GM19397 (cell line): ENCODE measurements around the gene RASGRF2.

Experiments used
- ATAC-seq: cut with Tn5 transposase; IDR thresholded peaks from one replicate; pipeline ENCODE4 v1.9.1; 2021; ENCODE audit warnings: mild to moderate bottlenecking, moderate library complexity; ENCODE audit not compliant: unreplicated experiment

Gene RASGRF2

DNA sequence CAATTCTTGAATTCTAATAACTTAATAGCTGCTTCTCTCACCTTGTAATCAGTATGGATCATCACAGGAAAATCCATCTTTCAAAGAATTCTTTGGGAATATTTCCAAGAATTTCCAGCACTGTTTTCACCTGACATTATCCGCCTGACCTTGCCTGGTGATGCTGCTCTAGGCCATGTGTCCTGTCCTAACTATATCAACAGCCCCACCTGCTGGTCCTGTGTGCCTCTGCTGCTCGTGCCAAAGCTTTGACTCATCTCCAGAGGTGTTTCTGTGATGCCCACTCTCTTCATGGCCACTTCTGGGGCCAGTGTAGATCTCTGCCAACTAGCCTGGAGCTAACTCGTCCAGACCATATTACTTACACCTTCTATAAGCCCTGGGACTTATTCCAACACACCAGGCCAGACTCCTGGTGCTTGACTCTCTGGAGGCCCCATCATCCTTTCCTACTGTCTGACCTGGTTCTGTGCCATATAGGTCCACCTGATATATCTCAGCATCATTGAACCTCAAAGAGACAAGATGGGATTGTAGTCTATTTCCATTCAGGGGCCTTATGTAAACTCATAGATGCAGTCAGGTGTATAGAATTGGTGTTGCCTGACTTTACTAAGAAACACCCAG is 205.4 kb downstream of the RASGRF2 start:
- ATAC-seq, result no peak

DNA sequence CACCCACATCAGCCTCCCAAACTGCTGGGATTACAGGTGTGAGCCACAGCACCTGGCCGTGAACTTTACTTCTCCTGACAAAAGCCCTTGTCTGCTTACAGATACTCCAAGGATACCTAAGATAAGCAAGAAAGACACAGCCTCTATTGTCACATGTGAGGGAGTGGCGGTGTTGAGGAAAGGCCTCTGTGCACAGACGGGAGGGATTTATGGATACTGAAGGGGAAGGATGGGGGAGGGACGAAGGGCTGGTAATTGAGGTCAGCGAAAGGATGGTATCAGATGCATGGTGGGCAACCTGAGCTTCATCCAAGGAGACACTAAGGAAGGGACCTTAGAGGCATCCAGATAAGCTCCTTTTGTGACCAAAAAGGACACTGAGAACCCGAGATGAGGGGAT is 206.3 kb downstream of the RASGRF2 start:
- no peak for ATAC-seq

DNA sequence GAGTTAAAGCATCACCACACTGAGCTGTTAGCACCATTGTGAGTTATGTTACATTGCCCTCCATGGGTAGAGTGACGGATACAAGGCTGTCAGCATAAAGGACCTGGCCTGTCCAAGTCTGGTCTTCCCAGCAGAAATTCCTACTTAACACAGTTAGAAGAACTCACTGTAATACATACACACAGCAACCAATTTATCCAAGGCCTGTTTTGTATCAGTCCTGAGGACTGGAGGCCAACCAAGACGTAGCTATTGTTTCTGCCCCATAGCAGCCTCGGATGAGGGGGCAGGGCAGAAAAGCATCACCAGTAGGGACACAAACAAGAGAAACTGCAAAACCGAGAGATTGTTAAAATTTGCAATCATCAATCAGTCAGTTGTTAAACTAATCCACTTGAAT is 206.9 kb downstream of the RASGRF2 start:
- ATAC-seq, result no peak

DNA sequence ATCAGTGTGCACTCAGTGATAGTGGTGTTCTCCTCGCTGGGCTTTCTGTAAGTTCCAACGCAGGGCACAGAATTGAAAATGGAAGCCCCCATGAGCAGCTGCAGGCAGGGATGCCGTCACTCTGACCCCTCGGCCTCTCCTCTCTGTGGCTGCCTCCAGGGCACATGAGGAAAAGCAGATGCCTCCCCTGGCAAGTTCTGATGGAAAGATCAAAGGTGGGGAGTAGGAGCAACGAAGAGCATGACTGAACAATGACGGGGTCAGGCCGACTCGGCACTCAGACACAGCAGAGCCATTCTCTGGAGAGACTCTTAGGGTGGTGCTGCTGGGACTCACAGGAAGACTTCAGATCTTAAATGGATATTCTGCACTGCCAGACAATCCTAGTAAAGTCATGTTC is 207.4 kb downstream of the RASGRF2 start:
- no peak for ATAC-seq

DNA sequence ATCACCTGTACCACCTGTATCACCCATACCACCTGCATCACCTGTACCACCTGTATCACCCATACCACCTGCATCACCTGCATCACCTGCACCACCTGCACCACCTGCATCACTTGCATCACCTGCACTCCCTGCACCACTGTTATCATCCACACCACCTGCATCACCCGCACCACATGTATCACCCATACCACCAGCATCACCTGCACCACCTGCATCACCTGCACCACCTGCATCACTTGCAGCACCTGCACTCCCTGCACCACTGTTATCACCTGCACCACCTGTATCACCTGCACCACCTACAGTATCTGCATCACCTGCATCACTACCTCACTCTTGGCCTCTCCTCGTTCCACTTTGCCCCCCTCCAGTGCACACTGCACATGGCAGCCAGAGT is 209.8 kb downstream of the RASGRF2 start:
- ATAC-seq, result no peak

DNA sequence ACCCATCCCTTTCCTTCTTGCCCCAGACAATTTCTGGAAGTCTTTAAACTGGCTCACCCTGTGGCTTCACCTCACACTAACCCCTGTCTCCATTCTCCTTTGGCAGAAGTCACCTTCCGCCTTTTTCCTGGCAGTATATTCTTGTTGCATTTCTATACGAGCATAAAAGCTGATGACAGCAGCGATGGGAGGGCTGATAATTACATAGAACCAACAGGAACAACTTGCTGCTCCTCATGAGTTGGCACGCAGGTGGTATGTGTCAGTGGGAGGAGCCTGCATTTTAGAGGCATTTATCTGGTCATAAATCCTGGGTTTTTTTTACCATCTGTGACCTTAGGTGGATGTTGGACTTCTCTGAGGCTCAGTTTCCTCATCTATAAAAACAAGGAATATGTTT is 211.6 kb downstream of the RASGRF2 start:
- ATAC-seq, result no peak

DNA sequence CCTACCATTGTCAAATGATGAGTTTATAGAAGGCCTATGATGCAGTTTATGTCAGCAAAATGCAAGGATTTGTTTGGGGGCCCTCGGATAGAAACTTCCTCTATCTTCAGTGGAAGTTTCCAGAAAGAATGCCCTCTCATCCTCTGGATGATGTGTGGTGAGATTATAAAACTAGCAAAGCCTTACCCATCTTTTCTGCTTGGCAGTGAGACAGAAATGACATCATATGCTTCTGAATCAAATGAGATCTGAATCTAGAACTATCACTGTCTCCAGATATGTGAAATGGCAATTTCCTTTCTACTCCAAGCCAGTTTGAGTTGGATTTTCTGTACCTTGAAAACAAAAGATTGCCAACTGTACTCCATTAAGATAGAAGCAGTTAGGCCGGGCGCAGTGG is 212.5 kb downstream of the RASGRF2 start:
- ATAC-seq, result no peak

DNA sequence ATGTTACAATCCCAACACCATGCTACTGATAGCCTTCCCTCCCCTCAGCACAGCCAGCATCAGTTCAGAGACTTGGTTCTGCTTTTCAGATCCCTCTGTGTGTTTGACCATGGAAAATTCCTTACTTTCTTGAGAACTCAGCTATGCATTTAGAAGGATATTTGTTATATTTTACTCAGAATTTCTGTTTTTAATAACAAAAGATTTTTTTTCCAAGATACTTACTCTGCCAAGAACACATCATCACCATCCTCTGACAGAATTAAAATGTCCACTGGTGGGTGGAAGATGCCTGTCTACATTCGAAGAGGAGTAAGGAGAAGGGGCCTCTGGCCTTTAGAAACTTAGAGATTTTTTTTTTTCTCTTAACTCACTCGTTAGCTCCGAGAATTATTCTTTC is 216.9 kb downstream of the RASGRF2 start:
- ATAC-seq, result no peak

DNA sequence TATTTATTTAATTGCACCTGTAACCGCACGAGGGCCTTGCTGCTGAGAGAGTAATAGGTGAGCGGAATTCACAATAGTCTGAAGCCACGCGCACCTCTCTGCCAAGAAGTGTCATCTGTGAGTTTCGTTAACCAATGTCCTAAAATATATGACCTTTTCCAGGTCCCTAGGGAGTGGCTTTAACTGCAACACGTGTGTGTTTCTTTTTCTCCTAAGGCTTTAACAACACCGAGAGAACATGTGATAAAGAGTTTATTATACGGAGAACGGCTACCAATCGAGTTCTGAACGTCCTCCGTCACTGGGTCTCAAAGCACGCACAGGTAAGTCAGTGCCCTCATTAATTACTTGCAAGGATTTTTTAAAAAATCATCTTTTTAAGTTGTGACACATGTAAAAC is 219.8 kb downstream of the RASGRF2 start:
- no peak for ATAC-seq

DNA sequence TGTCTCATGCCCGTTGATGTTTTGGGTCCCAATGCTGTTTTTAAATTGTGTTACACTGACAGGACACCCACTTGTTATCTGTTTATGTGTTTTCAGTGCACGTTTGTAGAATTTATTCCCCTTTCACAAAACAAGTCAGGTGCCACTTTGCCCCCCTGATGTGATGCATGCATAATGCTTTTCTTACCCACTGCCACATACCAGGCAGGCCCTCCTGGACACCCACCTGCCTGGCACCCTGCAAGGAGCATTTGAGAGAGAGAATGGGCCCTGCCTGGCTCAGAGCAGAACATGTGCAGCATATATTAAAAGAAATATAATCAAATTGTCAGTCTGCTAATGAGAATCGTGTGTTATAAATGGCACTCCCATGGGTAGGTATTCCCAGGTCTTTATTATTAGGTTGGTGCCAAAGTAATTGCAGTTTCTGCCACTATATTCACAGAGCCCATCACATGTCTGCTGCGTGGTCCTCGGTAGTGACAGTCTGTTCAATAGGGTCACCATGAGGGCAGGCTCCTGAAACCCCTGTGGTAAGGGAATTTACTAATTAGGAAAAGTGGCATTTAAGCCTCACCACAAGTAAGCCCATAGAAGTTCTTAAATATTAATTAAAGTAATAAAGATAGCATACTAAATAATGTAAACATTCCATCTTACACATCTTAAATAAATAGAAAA is 220.8 kb downstream of the RASGRF2 start:
- no peak for ATAC-seq

DNA sequence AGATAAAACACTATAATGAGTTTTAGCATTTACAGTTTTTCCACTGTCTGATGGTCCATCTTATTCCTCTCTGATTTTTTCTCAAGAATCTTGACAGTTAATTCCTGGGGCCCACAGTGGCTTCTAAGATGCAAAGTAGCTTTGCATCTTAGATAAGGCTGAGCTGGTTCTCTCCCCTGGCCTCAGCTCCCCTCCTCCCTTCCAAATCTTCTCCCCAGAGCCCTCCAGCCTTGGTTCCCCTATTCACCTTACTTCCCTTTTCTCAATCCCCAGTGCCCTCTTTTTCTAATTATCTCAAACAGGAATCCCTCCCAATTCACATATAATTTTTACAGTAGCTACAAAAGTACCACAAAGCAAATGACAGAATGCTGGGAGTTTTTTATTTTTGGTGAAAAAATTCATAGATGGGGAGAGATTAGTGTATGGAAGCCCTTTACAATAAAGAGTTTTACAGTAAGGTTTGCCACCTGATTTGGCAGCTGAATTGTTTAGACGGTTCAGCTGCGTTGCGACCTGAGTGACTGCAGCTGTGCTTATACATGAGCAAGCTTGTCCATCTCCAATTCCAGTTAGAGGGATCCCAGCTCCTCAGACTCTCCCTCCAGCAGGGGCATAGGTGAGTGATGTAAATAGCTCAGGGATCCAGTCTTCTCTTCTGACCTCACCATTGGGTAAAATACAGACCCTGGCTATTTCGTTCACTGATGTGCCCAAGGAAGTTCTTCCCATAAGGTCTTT is 221.6 kb downstream of the RASGRF2 start:
- ATAC-seq, result no peak

DNA sequence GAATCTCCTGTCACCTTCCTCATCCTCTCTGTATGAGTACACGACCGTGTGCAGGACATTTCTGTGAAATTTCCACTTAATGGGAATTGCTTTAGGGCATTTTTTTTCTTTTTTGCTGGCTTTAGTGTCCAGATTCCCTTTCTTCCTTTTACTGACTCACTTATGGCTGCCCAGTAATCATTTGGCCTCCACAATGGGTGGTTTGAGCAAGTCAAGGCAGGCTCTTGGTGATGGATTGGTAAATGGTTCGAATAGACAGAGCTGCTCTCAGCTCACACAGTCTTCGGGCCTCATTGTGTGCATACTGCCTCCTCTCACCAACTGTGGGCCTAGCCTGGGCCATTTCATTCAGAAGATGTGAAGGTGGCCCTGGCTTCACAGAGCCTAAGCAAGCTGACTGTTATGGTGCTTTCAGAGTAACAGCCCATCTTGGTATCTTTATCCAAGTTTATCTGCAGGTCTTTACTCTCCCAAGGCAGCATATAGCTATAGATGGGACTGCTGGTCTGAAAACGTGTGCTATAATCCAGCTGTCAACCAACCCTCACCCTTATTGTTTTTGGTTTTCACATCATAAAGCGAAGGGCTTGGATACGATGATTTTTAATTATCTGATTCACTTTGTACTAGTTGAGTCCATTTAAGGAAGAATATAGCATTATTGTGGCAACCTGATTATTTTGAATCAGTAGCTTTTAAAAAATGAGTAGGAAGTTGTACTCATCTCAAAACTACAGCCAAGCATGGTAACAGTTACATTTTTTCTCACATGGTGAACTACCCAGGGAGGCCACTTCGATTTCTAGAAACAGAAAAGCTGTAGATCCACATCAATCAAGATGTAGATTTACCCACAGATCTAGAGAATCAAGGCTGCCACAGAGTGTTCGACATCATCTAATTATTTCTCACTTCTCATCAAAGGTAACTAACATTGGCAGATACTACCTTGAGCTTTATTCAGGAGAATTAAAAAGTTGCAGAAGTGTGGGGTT is 222.5 kb downstream of the RASGRF2 start:
- ATAC-seq, result no peak

DNA sequence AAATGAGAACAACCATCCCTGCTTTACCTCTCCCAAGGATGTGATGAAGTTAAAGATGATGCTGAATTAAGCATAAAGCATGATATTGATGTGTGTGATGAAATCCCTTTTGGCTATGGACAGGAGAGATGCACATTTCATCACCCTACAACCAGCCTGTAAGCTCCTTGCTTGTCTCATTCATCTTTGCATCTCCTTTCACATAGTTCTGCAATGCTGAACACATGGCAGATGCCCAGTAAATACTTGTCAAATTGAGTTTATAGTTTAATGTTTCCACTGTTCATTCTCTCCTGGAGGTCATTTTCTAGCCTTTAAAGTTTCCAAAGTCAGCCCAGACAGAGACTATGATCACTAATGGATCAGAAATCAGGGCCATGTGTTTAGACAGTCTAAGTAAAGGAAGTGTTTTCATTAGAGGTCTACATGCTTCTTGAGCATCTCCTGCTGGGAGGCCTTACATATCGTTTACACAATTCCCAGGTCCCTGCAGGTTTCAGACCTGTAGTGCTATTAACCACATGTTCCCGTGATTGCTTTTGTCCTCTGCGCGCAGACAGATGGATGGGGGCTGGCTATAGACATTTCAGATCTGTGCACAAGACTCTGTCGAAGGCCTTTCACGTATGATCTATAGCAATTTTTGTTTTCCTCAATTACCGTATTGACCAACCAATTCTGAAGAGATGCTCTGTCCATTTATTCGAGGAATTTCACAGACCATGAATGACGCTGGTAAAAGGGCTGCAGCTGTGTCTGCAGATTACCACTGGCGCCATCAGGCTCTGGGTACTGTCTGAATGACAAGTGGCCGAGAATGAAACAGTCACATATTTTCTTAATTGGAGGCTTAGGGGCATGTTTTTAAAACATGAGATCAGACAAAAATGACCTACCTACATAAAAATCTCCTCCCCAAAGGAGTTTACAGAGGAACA is 223.9 kb downstream of the RASGRF2 start:
- ATAC-seq, result no peak

DNA sequence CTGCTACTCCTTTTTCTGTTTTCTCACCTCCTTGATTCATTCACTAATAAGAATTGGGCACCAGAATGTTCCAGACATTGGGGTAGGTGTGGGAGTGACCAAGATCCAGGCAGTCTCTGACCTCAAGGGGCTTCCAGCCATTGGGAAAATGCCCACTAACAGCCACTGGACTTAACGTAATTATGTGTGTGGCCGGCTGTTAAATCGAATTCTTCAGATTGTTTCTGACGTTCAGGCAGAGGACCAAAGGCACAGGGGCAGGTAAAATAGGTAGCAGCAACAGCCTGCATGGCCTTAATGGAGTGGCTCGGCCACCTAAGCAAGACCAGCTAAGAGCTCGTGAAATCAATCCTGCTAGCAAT is 224.6 kb downstream of the RASGRF2 start:
- ATAC-seq, result no peak

DNA sequence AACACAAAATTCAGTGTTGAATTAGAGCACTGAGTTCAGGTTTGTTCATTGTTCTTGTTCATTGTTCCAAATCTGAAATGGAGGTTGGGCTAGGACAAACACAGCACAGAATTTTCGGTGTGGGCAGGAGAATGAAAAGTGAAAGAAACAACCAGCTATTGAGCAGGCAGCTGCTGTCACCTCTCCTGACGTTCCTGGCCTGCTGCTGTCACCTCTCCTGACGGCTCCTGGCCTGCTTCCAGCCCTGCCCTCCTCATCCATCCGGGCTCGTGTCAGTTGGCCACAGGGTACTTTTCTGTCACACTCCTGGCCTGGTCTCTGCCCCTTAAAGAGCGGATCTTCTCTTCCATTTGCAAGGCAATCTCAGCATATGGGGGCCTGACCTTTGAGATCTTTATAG is 227.7 kb downstream of the RASGRF2 start:
- ATAC-seq, result no peak

DNA sequence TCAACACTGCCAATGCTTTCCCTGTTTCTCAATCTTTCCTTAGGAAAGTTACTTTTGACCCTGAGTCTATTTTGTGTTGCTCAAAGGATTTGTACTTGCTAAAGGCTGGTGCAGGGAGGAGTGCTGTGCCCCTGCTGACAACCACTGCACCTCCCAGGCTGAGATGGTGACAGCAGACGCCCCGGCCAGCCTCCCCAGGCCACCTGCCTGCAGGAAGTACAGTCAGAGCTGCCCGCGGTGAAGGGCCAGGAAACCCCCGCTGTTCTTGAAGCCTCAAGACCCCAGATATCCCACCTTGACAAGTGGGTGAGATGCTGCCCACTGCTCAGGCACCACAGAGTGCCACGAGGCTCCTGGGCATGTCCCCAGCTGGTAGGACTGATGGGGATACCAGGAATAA is 228.8 kb downstream of the RASGRF2 start:
- ATAC-seq, result no peak

DNA sequence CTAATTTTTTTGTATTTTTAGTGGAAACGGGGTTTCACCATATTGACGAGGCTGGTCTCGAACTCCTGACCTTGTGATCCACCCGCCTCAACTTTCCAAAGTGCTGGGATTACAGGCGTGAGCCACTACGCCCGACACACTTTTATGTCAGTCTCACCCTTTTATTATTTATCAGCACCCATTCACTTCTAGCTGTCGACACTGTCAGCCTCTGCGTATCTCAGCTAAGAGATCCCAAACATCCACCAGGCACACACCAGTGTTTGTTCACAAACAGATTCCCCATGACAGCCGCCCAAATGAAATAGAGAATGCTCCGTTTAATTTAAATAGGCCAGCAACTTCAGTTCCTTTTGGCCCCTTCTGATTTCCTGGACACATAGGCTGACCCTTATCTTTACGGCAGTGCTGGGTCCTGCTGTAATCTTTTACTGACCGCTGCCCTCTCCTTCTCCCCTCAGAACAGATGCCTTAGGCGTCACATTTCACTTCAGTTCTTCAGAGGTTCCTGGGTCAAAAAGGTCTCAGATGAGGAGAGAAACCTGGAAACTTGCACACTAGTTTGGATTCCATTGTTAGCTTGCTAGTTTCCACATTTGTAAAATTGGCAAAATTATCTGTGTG is 229.8 kb downstream of the RASGRF2 start:
- no peak for ATAC-seq

DNA sequence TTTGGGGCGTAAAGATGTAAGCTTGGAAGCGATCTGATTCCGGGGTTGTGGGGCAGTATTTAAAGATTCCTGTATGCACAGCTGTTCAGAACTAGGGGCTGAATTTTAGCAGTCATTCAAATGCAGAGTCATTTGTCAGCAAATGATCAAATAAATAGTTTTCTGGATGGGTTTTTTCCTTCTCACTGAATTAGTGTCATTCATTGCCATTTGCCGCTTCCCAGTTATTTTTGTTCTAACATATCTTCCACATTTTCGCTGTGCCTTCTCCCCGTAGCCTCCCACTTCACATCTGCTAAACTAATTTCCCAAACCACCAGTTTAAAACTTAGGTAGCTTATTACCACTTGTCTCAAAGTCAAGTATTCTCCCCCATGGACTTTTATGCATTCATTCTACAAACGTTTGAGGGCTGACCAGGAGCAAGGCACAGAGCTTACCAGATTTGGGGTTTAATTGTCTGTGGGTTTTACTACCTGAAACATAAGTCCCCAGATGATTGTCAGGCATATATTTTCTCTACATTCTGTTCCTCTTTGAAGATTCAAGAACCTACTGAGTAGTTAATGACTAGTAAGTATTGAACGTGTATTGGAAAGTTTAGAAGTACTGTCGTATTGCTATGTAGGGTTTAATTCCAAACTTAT is 231.7 kb downstream of the RASGRF2 start:
- ATAC-seq, result no peak

DNA sequence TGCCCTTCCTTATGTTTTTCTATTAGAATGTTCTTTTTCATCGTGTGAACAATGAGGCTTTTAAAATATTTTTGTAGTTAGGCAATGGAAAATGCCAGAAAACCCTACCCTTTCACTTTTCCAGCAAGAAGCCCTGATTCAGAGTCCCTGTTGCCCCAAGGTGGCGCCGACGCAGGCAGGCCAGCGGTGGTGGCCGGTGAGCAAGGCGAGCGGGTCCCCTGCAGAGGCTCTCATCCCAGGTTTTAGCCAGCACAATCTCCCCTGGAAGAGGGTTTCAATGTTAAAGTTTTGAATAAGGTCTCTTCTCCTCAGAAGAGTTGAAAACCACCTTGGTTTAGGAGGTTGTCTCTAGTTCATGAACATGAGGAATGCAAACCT is 232.2 kb downstream of the RASGRF2 start:
- no peak for ATAC-seq
